GM19468 (cell line): Measurements from ENCODE around the gene TBC1D2.

ENCODE experiments used
- ATAC-seq: cut with Tn5 transposase; IDR thresholded peaks from one replicate; pipeline ENCODE4 v1.9.1; 2021; ENCODE audit warnings: mild to moderate bottlenecking, moderate library complexity, moderate number of reproducible peaks; ENCODE audit not compliant: unreplicated experiment; ENCODE audit errors: extremely low read depth

Gene TBC1D2

GRCh38 chr9:98241357-98242300 lies 13.8 kb downstream of the TBC1D2 start:
- ATAC-seq = no peak

DNA sequence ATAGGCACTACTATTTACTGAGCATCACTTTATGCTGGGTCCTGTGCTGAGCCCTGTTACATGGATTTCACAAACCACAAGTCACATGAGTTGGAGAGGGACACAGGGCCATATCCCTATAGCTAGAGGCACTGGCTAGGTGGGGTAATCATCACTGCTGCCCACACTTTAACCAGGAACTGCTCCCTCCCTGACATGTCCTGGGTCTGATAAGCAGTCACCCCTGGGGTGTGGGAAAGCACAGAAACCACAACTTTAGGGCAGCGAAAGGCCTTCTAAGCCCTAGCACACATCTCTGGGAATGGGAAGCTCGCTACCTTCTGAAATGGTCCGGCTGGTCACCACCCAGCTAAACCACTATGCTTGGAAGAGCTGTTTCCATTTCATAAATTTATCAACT lies 15.0 kb downstream of the TBC1D2 start:
- ATAC-seq = no peak

- no peak for ATAC-seq
Measured at GRCh38 chr9:98236901-98237487, 18.5 kb downstream of the TBC1D2 start.

- ATAC-seq = no peak
Measured at GRCh38 chr9:98235126-98235525, 20.3 kb downstream of the TBC1D2 start.

- ATAC-seq = no peak
Measured at GRCh38 chr9:98234245-98234825, 21.1 kb downstream of the TBC1D2 start.

DNA sequence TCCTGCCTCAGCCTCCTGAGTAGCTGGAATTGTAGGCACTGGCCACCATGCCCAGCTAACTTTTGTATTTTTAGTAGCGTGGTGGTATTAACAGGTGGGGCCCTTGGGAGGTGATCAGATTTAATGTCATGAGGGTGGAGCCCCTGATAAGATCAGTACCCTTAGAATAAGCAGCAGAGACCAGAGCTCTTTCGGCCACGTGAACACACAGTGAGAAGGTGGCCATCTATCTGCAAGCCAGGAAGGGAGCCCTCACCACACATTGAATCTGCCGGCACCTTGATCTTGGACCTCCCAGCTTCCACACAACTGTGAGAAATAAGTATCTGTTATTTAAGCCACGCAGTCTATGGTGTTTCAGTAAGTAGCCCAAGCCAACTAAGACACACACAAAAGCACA lies 22.5 kb downstream of the TBC1D2 start:
- ATAC-seq = no peak

DNA sequence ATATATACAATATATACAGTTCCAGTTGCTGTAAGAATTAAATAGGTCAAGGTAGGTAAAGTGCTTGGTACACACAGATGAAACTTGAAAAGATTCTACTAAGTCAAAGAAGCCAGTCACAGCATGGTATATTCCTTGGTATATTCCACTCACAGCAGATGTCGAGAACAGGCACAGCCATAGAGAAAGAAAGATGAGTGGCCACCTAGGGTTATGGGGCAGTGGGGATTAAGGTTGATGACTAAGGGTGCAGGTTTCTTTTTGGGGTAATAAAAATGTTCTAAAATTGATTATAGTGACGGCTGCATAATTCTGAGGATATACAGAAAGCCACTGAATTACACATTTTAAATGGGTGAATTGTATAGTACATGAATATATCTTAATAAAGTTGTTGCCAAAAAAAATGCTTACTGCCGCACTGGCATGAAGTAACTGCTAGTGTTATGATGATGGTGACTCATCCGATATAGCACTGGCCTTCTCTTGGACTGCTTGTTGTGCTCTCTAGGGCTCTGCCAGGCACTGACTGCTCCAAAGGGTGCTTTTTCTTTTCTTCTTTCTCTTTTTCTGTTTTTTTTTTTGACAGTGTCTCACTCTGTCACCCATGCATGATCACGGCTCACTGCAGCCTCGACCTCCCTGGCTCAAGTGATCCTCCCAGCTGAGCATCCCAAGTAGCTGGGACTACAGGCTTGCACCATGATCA lies 23.5 kb downstream of the TBC1D2 start:
- ATAC-seq = no peak

- ATAC-seq = no peak
Measured at GRCh38 chr9:98230789-98231188, 24.7 kb downstream of the TBC1D2 start.

GRCh38 chr9:98230304-98230703 lies 25.1 kb downstream of the TBC1D2 start:
- no peak for ATAC-seq

DNA sequence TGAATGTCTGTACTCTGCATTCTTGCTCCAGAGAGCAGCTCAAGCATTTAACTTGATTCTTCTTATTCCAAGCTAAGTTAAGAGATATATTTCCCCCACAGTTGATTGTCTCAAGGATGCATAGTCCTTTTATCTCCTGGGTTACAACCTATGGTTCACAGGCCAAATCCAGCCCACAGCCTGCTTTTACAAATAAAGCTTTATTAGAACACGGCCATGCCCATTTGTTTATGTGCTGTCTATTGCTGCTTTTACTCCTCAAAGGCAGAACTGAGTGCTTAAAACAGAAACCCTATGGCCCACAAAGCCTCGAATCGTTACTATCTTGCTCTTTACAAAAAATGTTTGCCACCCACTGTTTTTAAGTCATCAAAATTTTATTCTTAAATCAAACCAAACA lies 25.8 kb downstream of the TBC1D2 start:
- ATAC-seq = no peak

DNA sequence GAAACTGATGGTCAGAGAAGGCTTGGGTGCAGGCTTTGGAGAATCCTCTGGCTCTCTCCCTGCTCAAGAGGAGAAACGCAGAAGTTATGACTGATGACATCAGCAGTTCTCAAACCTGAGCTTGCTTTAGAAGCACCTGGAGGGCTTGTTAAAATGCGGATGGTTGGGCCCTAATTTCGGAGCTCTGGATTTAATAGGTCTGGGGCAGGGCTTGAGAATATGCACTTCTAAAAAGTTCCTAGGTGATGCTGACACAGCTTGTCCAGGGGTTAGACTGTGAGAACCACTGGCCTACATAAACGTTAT lies 26.4 kb downstream of the TBC1D2 start:
- no peak for ATAC-seq

- ATAC-seq = no peak
Measured at GRCh38 chr9:98228392-98229089, 26.9 kb downstream of the TBC1D2 start.

DNA sequence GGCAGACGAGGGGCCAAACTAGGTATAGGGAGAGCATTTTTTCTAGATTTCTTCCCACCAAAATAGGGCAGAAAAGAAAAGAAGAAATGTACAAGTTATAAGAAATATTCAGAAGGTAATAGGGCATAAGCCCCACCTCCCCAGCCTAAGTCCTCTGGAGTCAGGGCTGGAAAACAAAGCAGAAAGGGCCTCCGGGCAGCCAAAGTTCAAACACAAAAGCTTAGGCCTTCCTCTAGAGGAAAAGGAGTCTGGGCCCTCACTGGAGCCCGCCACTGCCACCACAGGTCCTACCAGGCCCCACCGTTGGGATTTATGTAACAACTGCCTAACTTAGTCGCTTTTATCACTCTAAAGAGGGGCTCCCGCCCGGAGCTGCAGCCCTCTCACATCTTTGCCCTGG lies 27.6 kb downstream of the TBC1D2 start:
- no peak for ATAC-seq

DNA sequence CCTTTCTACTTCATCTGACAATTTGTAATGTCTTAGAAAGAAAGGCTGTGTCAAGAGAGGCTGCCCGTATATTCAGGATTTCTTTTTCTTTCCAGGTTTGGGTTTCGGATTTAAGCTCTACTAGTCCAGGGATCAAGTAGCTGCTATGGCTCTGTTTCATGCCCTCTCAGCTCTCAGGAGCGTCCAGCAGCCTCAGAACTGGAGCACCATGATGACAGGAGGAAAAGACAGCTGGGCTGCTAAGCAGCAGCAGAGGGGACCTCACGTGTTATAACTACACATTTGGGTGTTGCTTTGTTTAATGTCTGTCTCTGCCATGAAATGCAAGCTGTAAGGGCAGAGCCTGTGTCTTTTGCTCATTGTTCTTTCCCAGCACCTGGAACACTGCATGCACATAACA lies 28.5 kb downstream of the TBC1D2 start:
- ATAC-seq = no peak

GRCh38 chr9:98226516-98226915 lies 28.9 kb downstream of the TBC1D2 start:
- no peak for ATAC-seq

- ATAC-seq = no peak
Measured at GRCh38 chr9:98225015-98225442, 30.4 kb downstream of the TBC1D2 start.

GRCh38 chr9:98222885-98223691 lies 32.4 kb downstream of the TBC1D2 start:
- ATAC-seq = no peak

DNA sequence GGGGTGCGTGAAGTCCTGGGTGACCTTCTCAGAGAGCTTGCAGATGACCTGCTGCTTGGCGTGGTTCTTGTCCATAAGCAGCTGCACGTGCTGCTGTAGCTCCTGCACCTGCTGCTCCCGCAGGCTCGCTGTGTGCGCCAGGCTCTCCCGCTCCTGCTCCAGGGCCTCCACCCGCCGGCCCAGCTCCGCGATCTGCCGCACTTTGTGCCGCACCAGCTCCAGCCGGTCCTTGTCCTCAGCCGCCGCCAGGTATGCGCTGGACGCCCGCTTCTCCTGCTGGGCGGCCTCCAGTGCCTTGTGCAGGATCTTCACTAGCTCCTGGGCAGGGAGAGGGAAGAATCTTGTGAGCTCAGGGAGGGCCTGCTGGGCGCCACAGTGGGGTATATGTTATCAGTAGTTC lies 34.5 kb downstream of the TBC1D2 start:
- ATAC-seq = no peak

DNA sequence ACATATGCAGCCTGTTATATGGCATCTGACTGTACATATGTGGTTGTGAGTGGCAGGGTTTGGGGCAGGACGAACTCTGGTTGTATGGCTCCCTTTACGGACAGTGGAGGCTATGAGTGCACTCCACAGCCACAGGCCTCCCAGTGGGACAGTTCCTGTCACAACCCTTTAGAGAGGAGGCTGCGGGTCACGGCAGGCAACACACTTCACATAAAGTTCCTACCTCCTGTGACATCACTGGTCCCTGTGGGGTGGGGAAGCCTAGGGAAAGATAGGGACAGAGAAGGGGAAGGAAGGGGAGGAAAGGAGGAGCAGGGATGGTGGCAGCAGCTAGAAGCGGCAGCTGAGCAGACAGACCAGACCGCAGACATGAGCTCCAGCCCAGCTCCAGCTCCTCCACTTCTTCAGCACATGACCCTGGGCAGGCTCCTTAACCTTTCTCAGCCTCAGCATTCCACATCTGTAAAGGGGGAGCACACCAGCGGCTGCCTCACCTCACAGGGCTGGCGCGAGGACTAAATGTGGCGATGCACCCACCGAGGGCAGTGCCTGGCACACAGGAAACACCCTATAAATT lies 35.6 kb downstream of the TBC1D2 start:
- no peak for ATAC-seq
